Keratinocyte (primary cell): ENCODE results near the gene FYB1. TPM values are rescaled to one million over a fixed set of nuclear protein-coding genes. Genes with fewer than 3 reads are reported as not detected.

ENCODE experiments used
- DNase-seq: peaks from one replicate; pipeline ENCODE4 v3.0.0-alpha.2; 2011; ENCODE audit warnings: low read depth, missing footprints, low spot score
- FAIRE-seq: peaks from 2 replicates; lab custom pipeline; 2011; peaks lifted over from hg19 to GRCh38; lab: Jason Lieb, UNC
- H2AFZ ChIP-seq: 2 replicates; pipeline ENCODE4 v1.6.0; 2012; ENCODE audit warnings: low read length, control low read depth, inconsistent platforms; ENCODE audit not compliant: control insufficient read depth
- H3K27ac ChIP-seq: 2 replicates; pipeline ENCODE4 v1.5.1; 2011; ENCODE audit warnings: low read length; ENCODE audit not compliant: control insufficient read depth, insufficient read depth
- H3K27me3 ChIP-seq: 3 replicates; pipeline ENCODE4 v1.6.0; 2011; ENCODE audit warnings: low read length; ENCODE audit not compliant: control insufficient read depth, insufficient read depth; ENCODE audit errors: extremely low read depth
- H3K36me3 ChIP-seq, 2 experiments: 2 replicates in 1 of 2; 3 replicates in 1 of 2; pipeline ENCODE4 v1.5.1; 2011; ENCODE audit warnings: low read length in 2 of 2, mild to moderate bottlenecking in 1 of 2; ENCODE audit not compliant: control insufficient read depth in 2 of 2, insufficient read depth in 2 of 2; ENCODE audit errors: extremely low read depth in 1 of 2
- H3K4me1 ChIP-seq: 3 replicates; pipeline ENCODE4 v1.5.1; 2011; ENCODE audit warnings: low read length; ENCODE audit not compliant: control insufficient read depth, insufficient read depth; ENCODE audit errors: extremely low read depth
- H3K4me2 ChIP-seq: 3 replicates; pipeline ENCODE4 v1.6.0; 2011; ENCODE audit warnings: low read depth, low read length; ENCODE audit not compliant: control insufficient read depth, insufficient read depth; ENCODE audit errors: extremely low read depth
- H3K4me3 ChIP-seq, 3 experiments: fragments of 200-600 bp in 1 of 3; sonication (generic) in 1 of 3; 2 replicates in 2 of 3; 3 replicates in 1 of 3; pipeline ENCODE4 v1.5.1; 2011 to 2016; ENCODE audit warnings: low read length in 3 of 3, mild to moderate bottlenecking in 3 of 3, control low read depth in 2 of 3, inconsistent platforms in 1 of 3, low read depth in 1 of 3, mixed read lengths in 1 of 3, mixed run types in 1 of 3, moderate library complexity in 1 of 3; ENCODE audit not compliant: control insufficient read depth in 2 of 3, insufficient read depth in 2 of 3; ENCODE audit errors: extremely low read depth in 1 of 3
- H3K79me2 ChIP-seq: 2 replicates; pipeline ENCODE4 v1.6.0; 2012; ENCODE audit warnings: low read length; ENCODE audit not compliant: control insufficient read depth, insufficient read depth
- H3K9ac ChIP-seq: 3 replicates; pipeline ENCODE4 v1.6.0; 2011; ENCODE audit warnings: low read length; ENCODE audit not compliant: control insufficient read depth, insufficient read depth; ENCODE audit errors: extremely low read depth
- H3K9me1 ChIP-seq: 3 replicates; pipeline ENCODE4 v1.6.0; 2011; ENCODE audit warnings: low read length; ENCODE audit not compliant: control insufficient read depth, insufficient read depth; ENCODE audit errors: extremely low read depth
- H3K9me3 ChIP-seq: 2 replicates; pipeline ENCODE4 v1.5.1; 2012; ENCODE audit warnings: low read depth, low read length; ENCODE audit not compliant: control insufficient read depth
- H4K20me1 ChIP-seq: 3 replicates; pipeline ENCODE4 v1.6.0; 2011; ENCODE audit warnings: low read length; ENCODE audit not compliant: control insufficient read depth, insufficient read depth; ENCODE audit errors: extremely low read depth
- EZH2 ChIP-seq: IDR thresholded peaks from one replicate; pipeline ENCODE4 v1.6.1; 2012; ENCODE audit warnings: inconsistent platforms, mild to moderate bottlenecking, low read length, moderate library complexity
- dilution Hi-C: fragments of 300-500 bp; cut with MboI; formaldehyde crosslinking; loops from one replicate; pipeline ENCODE4 v1.7.0; 2020; ENCODE audit warnings: low sequenced_read_pairs; ENCODE audit not compliant: extremely low pct_ligation_motif_present
- polyA plus RNA-seq, 5 experiments: library from polyadenylated mRNA; depleted of rRNA in 3 of 5; stranded (reverse) in 3 of 5; stranded (forward) in 1 of 5; unstranded in 1 of 5; fragments of >200 nt; gene quantifications; 1 replicate in 1 of 5; 2 replicates in 3 of 5; 3 replicates in 1 of 5; pipeline versions ENCODE4 v1.2.1 to v1.2.3, GENCODE V29; 2011 to 2012; ENCODE audit warnings: missing spikeins in 2 of 5, low read depth in 1 of 5, low replicate concordance in 1 of 5
- TF ChIP-seq, protein P1 (sequence below), 3 experiments: IDR thresholded peaks in 1 of 3; conservative IDR thresholded peaks in 1 of 3; optimal IDR thresholded peaks in 1 of 3; 2 replicates in 2 of 3; 3 replicates in 1 of 3; pipeline versions ENCODE3 to v1.5.1; 2011; ENCODE audit warnings: low read length in 3 of 3, mild to moderate bottlenecking in 3 of 3, moderate library complexity in 2 of 3, control low read depth in 1 of 3, inconsistent platforms in 1 of 3; ENCODE audit not compliant: insufficient read depth in 2 of 3; ENCODE audit errors: extremely low read depth in 1 of 3

FYB1 gene
- polyA plus RNA-seq, 1 donor (not counting 4 experiments of a cell fraction or from before 2014, with no cell fraction given) = 0.29 TPM

DNA sequence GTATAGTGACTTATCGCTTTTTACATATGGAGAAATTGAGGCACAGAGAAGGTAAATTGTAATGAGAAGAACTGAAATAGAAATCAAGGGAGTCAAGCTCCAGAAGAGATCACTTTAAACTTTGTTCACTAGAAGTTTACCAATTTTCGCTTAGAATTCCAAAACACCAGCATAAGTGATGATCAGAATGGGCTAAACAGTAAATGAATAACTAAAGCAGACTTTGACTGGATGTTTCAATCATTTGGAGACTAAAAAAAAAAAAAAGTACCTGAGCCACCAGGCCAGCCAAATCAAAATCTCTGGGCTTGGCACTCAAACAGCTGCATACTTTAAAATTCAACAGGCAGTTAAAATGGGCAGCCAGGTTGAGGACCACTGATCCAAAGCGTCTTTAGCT lies 38.2 kb upstream of the FYB1 start:
- Histone ChIP-seq H3K79me2 (no peaks in the 10 kb centered on the region), H3K9me3 (no peaks in the 10 kb centered on the region), H4K20me1 (no peaks in the 10 kb centered on the region), H3K4me2 (no peak overlapping the region), H3K27ac (no peak overlapping the region), H3K9me1 (no peaks in the 10 kb centered on the region), H3K36me3 (no peaks in the 10 kb centered on the region), H2AFZ (no peak overlapping the region), H3K4me1 (peaks cover 17% of the 10 kb centered on the region), H3K4me3 (no peak overlapping the region), H3K27me3 (no peaks in the 10 kb centered on the region), H3K9ac (no peak overlapping the region)
- dilution Hi-C loops = no loop called here
- FAIRE-seq (no peak), DNase-seq (no peak)
- TF ChIP-seq, protein P1, sequence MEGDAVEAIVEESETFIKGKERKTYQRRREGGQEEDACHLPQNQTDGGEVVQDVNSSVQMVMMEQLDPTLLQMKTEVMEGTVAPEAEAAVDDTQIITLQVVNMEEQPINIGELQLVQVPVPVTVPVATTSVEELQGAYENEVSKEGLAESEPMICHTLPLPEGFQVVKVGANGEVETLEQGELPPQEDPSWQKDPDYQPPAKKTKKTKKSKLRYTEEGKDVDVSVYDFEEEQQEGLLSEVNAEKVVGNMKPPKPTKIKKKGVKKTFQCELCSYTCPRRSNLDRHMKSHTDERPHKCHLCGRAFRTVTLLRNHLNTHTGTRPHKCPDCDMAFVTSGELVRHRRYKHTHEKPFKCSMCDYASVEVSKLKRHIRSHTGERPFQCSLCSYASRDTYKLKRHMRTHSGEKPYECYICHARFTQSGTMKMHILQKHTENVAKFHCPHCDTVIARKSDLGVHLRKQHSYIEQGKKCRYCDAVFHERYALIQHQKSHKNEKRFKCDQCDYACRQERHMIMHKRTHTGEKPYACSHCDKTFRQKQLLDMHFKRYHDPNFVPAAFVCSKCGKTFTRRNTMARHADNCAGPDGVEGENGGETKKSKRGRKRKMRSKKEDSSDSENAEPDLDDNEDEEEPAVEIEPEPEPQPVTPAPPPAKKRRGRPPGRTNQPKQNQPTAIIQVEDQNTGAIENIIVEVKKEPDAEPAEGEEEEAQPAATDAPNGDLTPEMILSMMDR (optimal IDR thresholded peaks at IDR 0.05 in 1 of 3, IDR thresholded peaks at IDR 0.05 in 1 of 3, conservative IDR thresholded peaks at IDR 0.05 in 1 of 3; ENCODE audit: extremely low read depth in 1 of 3, insufficient read depth in 2 of 3, low read length in 3 of 3) = no peak
- TF ChIP-seq EZH2 = no peak

DNA sequence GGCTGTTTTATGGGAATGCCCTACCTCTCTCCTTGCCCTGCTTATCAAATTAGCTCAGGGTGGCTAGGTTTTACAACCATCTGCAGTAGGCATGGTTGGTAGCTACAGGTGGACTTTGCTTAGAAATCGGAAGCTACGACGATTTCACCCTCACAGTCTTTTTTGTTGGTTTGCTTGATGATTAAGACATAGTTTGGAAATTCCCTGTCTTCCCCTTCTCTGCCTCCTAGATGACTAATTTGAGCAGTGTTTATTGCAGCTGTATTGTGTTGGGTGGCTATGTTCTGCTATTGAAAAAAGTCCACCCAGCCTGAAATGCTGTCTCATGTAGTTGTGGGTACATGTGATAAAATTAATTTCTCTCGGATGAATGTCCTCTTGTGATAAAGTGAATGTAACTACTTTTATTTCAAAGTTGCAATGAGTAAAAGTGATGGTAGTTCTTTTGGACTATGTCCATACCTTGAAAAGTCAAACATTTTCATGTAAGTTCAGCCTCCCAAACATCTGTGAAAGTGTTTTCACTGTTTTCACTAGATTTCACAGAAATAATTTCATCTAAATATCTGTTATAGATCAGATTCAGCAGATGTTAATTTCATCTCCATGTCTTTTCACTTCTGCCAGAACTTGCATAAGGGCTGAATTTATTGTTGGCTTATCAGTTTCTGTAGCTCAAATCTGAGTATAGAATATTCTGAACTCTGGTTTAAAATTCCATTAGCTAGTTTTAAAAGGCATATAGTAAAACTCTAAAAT lies 37.3 kb upstream of the FYB1 start:
- Histone ChIP-seq H4K20me1 (no peaks in the 10 kb centered on the region), H3K27ac (peak overlapping the region; percentile 87), H3K9me1 (no peaks in the 10 kb centered on the region), H3K36me3 (no peaks in the 10 kb centered on the region), H3K9ac (peak overlapping the region; percentile 54), H3K79me2 (no peaks in the 10 kb centered on the region), H2AFZ (no peak overlapping the region), H3K27me3 (no peaks in the 10 kb centered on the region), H3K4me3 (peak overlapping the region; percentile 6 to 35 (median 23)), H3K4me1 (peaks cover 17% of the 10 kb centered on the region), H3K9me3 (no peaks in the 10 kb centered on the region), H3K4me2 (peak overlapping the region; percentile 69)
- DNase-seq (peak; percentile 73), FAIRE-seq (peak; percentile 92)
- dilution Hi-C loops = no loop called here
- TF ChIP-seq, protein P1 (optimal IDR thresholded peaks at IDR 0.05 in 1 of 3, IDR thresholded peaks at IDR 0.05 in 1 of 3, conservative IDR thresholded peaks at IDR 0.05 in 1 of 3; ENCODE audit: extremely low read depth in 1 of 3, insufficient read depth in 2 of 3, low read length in 3 of 3) = no peak
- no peak for TF ChIP-seq EZH2
